Hepatocyte (in vitro differentiated cells): ENCODE measurements around the gene TMEM191C. TPM values are rescaled to one million over a fixed set of nuclear protein-coding genes. Genes with fewer than 3 reads are reported as not detected.

Experiments
- polyA plus RNA-seq: library from polyadenylated mRNA; unstranded; fragments of >200 nt; fragmentation: Nextera tagmentation; extraction: Ambion mirVana; gene quantifications from 2 replicates; pipeline ENCODE4 v1.2.1, GENCODE V29; 2016
- total RNA-seq: library from RNA; depleted of rRNA; stranded (reverse); fragments of >200 nt; gene quantifications from 2 replicates; pipeline ENCODE4 v1.2.3, GENCODE V29; 2014

Gene TMEM191C
- total and polyA plus RNA-seq, 2 experiments from 2014 or later, result 3.9 to 13.4 TPM

Other genes with a start within 250 kb of the TMEM191C start
- 0.17 TPM in 1 of 2 replicates, not detected in the other for gene RIMBP3B, start 83.6 kb upstream of the TMEM191C start, total RNA-seq
- 0.02 TPM in 1 of 2 replicates, not detected in the other for gene RIMBP3B, start 83.6 kb upstream of the TMEM191C start, polyA plus RNA-seq
- gene HIC2, start 50.0 kb upstream of the TMEM191C start, total RNA-seq, result 16.9 and 21.2 TPM in 2 replicates
- gene HIC2, start 50.0 kb upstream of the TMEM191C start, polyA plus RNA-seq, result 9.4 and 11.4 TPM in 2 replicates
- gene RIMBP3C, start 84.1 kb downstream of the TMEM191C start, total RNA-seq, result 0.30 and 0.32 TPM in 2 replicates
- 0.05 TPM in 1 of 2 replicates, not detected in the other for gene RIMBP3C, start 84.1 kb downstream of the TMEM191C start, polyA plus RNA-seq
- gene UBE2L3, start 100.3 kb downstream of the TMEM191C start, total RNA-seq, result 49.3 and 52.0 TPM in 2 replicates
- 85.7 and 91.0 TPM in 2 replicates for gene UBE2L3, start 100.3 kb downstream of the TMEM191C start, polyA plus RNA-seq
- 24.1 and 34.6 TPM in 2 replicates for gene YDJC, start 162.6 kb downstream of the TMEM191C start, total RNA-seq
- gene YDJC, start 162.6 kb downstream of the TMEM191C start, polyA plus RNA-seq, result 44.5 and 49.8 TPM in 2 replicates
- gene CCDC116, start 165.4 kb downstream of the TMEM191C start, total RNA-seq, result 0.20 and 0.30 TPM in 2 replicates
- gene CCDC116, start 165.4 kb downstream of the TMEM191C start, polyA plus RNA-seq, result 1.3 and 1.5 TPM in 2 replicates
- 38.2 and 48.2 TPM in 2 replicates for gene SDF2L1, start 174.9 kb downstream of the TMEM191C start, total RNA-seq
- 119 and 139 TPM in 2 replicates for gene SDF2L1, start 174.9 kb downstream of the TMEM191C start, polyA plus RNA-seq
- 22.8 and 28.3 TPM in 2 replicates for gene PPIL2, start 198.6 kb downstream of the TMEM191C start, total RNA-seq
- gene PPIL2, start 198.6 kb downstream of the TMEM191C start, polyA plus RNA-seq, result 30.0 and 38.6 TPM in 2 replicates